ENCODE measurements around the gene C19orf85.
A peak's percentile ranks its signal among the peaks of the same experiment; 100 is the strongest.

C19orf85 gene

DNA sequence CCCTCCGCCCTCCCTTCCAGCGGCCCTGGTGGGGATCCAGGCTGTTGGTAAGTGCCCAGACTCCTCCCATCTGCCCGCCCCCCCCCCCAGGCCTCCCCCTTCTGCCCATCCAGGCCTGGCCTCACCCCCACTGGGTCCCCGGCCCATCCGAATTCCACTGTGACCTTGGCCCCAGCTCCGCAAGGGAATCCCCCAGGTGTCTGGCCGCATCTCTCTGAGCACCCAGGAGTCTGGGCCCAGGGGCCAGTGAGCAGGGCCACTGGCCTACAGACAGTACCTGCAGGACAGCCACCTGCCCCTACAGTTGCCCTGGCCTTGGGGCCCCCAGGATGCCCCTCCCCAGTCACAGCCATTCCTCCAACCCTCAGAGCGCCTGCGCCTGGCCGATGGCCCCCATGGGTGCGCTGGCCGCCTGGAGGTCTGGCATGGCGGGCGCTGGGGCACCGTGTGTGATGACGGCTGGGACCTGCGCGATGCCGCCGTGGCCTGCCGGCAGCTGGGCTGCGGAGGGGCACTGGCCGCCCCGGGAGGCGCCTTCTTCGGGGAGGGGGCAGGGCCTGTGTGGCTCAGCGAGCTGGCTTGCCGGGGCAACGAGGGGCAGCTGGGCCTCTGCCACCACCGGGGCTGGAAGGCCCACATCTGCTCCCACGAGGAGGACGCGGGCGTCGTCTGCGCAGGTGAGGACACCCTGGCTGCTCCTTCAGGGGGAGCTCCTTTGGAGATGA lies 24.6 kb upstream of the C19orf85 start:
- no peak for DNase-seq

DNA sequence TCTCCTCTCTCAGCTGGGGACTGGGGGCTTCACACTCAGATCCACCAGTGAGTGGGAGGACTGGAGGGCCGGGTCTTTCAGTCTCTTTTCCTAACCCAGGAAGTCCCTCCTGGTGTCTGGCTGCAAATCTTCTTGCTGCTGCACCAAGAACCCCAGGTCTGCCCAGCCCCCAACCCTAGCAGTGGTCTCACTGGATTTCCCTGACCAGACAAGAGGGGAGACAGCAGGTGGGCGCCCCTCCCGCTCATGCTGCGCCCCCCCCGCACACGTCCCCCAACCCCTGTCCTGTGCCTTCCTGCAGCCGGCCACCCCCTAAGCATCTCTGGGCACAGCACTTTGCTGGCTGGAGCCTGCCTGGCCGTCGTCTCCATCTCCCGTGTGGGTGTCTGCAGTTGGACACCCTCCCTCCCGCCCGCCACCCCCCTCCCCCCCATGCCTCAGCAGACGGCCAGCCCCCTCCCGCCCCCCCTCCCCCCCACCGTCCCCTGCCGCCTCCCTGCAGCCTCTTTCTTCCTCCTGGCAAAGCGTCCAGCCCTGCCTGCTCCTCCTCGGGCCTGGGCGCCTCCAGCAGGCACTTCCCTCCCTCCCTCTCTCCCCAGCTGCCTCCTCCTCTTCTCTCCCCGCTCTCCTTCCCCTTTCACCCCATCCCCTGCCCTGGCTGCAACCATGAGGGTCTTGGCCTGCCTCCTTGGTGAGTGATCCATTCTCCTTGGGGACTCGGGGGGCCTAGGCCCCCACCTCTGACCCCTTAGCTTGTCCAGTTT lies 23.6 kb upstream of the C19orf85 start, which contains the start of gene SSC5D:
Gene SSC5D (plus strand): TSS at position 513 of the 764 bp plus-strand sequence. CDS start 154 bp downstream, at position 667.
- DNase-seq = peak; percentile 27

- DNase-seq = no peak
Observed at GRCh38 chr19:55486971-55487923, 22.7 kb upstream of the C19orf85 start.

DNA sequence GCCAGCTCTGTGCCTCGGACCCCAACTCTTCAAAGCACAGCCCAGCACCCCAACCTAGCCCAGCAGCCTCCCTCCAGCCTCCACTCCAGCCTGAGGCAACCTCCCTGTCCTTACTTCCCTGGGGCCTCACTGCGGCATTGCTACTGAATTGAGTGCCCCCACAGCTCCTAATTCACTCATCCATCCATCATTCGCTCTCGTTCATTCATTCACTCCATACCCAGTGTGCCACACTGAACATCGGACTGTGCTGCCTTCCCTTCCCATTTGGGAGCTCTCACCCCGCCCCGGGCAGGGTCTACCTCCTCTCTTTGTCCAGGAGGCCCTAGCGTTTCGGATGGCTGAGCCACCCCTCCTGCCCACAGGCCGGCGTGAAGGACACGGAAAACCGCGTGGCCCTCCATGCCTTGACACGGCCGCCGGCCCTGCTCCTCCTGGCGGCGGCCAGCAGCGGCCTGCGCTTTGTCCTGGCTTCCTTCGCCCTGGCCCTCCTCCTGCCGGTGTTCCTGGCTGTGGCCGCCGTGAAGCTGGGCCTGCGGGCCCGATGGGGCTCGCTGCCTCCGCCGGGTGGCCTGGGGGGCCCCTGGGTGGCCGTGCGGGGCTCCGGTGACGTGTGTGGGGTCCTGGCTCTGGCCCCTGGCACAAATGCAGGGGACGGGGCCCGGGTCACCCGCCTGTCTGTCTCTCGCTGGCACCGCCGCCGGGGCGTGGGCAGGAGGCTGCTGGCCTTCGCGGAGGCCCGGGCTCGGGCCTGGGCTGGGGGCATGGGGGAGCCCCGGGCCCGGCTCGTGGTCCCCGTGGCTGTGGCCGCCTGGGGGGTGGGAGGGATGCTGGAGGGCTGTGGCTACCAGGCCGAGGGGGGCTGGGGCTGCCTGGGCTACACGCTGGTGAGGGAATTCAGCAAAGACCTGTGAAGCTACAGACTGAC lies 21.8 kb upstream of the C19orf85 start:
- no peak for DNase-seq

GRCh38 chr19:55485439-55486011 lies 21.0 kb upstream of the C19orf85 start:
- DNase-seq = peak; percentile 52

DNA sequence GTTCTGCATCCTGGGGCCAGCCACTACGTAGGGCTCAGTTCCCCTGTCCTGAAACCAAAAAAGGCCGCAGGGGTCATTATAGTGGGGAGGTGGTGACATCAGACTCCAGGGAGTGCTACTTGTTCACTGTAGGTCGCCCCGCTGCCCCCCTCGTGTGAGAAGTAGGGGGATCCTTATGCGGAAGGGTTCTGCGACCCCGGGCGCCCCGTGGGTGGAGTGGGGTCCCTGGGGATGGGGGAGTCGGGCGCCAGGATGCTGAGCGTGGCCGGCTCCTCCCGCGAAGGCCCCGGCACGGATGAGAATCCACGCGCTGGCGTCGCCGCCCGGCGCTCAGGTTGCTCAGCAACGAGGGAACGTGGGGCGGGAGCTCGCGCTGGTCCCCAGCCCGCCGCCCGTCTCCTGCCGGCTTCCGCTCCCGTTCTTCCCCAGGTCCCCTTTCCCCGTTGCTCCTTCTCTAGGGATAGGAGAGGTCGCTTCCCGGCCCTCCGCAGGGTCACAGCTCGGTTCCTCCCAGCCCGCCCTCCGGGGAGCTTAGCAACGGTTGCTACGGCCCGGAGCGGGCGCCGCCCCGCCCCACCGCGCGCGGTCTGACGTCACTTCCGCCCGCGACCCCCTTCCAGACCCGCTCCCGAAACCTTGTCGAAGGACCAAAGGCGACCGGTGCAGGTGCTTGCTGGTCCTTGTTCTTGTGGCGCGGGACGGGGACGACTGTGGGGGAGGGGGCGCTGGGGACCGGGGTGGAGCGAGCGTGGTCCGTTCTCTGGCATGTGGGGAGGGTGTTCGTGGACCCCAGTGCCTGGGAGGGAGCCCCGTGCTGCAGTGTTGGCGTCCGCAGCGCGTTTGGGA lies 20.3 kb upstream of the C19orf85 start, which contains the start of gene NAT14:
Gene NAT14 (plus strand): TSS at position 596 of the 846 bp plus-strand sequence. CDS start 521 bp downstream, outside the sequence.
- DNase-seq = peak; percentile 86

DNA sequence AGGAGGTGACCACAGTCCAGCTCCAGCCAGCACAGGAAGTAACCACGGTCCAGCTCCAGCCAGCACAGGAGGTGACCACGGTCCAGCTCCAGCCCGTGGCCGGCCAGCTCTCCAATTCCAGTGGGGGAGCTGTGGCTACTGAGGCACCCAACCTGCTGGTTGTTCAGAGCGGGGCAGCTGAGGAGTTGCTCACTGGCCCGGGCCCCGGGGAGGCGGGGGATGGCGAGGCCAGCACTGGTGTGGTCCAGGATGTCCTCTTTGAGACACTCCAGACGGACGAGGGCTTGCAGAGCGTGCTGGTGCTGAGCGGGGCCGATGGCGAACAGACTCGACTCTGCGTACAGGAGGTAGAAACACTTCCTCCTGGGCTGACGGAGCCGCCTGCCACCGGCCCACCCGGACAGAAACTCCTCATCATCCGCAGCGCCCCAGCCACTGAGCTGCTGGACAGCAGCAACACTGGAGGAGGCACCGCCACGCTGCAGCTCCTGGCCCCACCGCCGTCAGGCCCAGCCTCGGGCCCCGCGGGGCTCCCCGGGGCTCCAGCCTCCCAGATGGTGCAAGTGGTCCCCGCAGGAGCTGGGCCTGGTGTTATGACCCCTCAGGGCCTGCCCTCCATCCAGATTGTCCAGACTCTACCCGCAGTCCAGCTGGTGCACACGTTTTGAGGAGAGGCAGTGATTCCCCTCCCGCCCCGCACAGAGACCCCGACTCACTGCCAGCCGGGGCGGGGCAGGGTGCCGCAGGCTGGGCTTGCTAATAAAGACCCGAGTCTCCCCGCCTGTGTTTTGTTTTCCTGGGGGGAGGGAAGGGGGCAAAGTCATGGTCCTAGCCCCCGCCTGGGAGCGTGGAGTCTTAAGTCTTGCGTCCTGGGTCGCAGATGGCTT lies 19.4 kb upstream of the C19orf85 start:
- DNase-seq = no peak

GRCh38 chr19:55482967-55483705 lies 18.6 kb upstream of the C19orf85 start:
- DNase-seq = no peak

DNA sequence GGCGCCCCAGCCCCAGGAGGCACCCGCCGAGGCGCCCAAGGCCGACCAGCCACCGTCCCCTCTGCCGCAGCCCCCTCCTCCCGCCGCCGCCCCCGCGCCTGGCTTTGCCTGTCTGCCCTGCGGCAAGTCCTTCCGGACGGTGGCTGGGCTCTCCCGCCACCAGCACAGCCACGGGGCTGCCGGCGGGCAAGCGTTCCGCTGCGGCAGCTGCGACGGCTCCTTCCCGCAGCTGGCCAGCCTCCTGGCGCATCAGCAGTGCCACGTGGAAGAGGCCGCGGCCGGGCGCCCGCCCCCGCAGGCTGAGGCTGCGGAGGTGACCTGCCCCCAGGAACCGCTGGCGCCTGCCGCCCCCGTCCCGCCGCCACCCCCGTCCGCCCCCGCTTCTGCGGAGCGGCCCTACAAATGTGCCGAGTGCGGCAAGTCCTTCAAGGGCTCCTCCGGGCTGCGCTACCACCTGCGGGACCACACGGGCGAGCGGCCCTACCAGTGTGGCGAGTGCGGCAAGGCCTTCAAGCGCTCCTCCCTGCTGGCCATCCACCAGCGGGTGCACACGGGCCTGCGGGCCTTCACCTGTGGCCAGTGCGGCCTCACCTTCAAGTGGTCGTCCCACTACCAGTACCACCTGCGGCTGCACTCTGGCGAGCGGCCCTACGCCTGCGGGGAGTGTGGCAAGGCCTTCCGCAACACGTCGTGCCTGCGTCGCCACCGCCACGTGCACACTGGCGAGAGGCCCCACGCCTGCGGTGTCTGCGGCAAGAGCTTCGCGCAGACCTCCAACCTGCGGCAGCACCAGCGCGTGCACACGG lies 17.8 kb upstream of the C19orf85 start:
- no peak for DNase-seq

DNA sequence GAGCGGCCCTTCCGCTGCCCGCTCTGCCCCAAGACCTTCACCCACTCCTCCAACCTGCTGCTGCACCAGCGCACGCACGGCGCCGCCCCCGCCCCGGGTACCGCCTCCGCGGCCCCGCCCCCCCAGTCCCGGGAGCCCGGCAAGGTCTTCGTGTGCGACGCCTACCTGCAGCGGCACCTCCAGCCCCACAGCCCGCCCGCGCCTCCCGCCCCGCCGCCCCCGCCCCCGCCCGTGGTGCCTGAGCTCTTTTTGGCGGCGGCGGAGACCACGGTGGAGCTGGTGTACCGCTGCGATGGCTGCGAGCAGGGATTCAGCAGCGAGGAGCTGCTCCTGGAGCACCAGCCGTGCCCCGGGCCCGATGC lies 17.2 kb upstream of the C19orf85 start:
- no peak for DNase-seq

- no peak for DNase-seq
Observed at GRCh38 chr19:55481148-55481793, 16.7 kb upstream of the C19orf85 start.

GRCh38 chr19:55479451-55480230 lies 15.1 kb upstream of the C19orf85 start:
- no peak for DNase-seq

GRCh38 chr19:55479045-55479444 lies 14.5 kb upstream of the C19orf85 start:
- DNase-seq = no peak

DNA sequence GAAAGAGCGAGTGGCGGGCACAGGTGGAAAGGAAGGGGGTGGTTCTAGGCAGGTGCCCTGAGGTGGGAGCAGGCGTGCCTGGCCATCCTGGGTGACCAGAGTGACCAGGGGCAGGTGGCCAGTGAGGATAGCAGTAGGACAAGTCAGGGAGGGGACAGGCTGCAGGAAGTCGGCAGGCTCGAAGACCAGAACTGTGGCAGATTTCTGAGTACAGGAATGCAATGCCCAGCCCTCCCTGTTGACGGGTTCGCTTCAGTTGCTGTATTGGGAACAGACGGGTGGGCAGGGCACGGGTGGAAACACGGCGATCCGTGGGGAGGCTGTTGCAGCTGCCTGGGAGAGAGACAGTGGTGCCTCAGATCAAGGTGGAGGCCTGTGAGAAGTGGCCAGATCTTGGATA lies 13.8 kb upstream of the C19orf85 start:
- no peak for DNase-seq

- no peak for DNase-seq
Observed at GRCh38 chr19:55477905-55478304, 13.4 kb upstream of the C19orf85 start.

- DNase-seq = peak; percentile 98
Observed at GRCh38 chr19:55476100-55476775, 11.7 kb upstream of the C19orf85 start, which contains the start of gene ZNF628. TSS of gene ZNF628 (plus strand) at chr19:55476617. CDS start at chr19:55479911, 3,294 bp downstream.
